HG03442 (cell line): ENCODE measurements around the gene PYGB.

Experiments
- ATAC-seq: cut with Tn5 transposase; IDR thresholded peaks from one replicate; pipeline ENCODE4 v1.9.1; 2021; ENCODE audit warnings: mild to moderate bottlenecking, moderate library complexity; ENCODE audit not compliant: unreplicated experiment

PYGB gene

GRCh38 chr20:25293910-25294458 lies 46.1 kb downstream of the PYGB start:
- no peak for ATAC-seq

- no peak for ATAC-seq
These were observed 46.8 kb downstream of the PYGB start for GRCh38 chr20:25294459-25295385.

- ATAC-seq: no peak
These were observed 47.7 kb downstream of the PYGB start for GRCh38 chr20:25295386-25296093.

GRCh38 chr20:25296094-25297093 lies 48.5 kb downstream of the PYGB start:
- peak; percentile 20 for ATAC-seq

GRCh38 chr20:25297141-25297905 lies 49.4 kb downstream of the PYGB start:
- peak; percentile 57 for ATAC-seq

- ATAC-seq: no peak
These were observed 51.9 kb downstream of the PYGB start for GRCh38 chr20:25299806-25300205.

GRCh38 chr20:25300496-25301170 lies 52.7 kb downstream of the PYGB start:
- no peak for ATAC-seq

GRCh38 chr20:25301357-25301920 lies 53.6 kb downstream of the PYGB start:
- ATAC-seq: no peak

- no peak for ATAC-seq
These were observed 54.7 kb downstream of the PYGB start for GRCh38 chr20:25302596-25302995.

- no peak for ATAC-seq
These were observed 55.6 kb downstream of the PYGB start for GRCh38 chr20:25303292-25304024.

GRCh38 chr20:25304025-25304549 lies 56.2 kb downstream of the PYGB start:
- ATAC-seq: no peak

GRCh38 chr20:25306991-25307903 lies 59.4 kb downstream of the PYGB start:
- no peak for ATAC-seq

- ATAC-seq: no peak
These were observed 60.2 kb downstream of the PYGB start for GRCh38 chr20:25308083-25308491.

- peak; percentile 23 for ATAC-seq
These were observed 60.9 kb downstream of the PYGB start for GRCh38 chr20:25308671-25309394.

GRCh38 chr20:25309395-25310267 lies 61.7 kb downstream of the PYGB start:
- ATAC-seq: peak; percentile 26
